GM13977 (cell line): Measurements from ENCODE around the gene CD27.

Experiments used
- DNase-seq: peaks from one replicate; pipeline ENCODE4 v3.0.0; 2012; ENCODE audit warnings: low spot score
- in situ Hi-C: fragments of 300-500 bp; cut with MboI; formaldehyde crosslinking; loops from one replicate; pipeline ENCODE4 v1.12.0; 2022; ENCODE audit warnings: low sequenced_read_pairs, low pct_unique_long_range_greater_than_20kb, mixed read lengths, inconsistent platforms; ENCODE audit not compliant: unreplicated experiment
- TF ChIP-seq, protein P1 (sequence below): IDR thresholded peaks from 2 replicates; pipeline ENCODE4 v1.5.1; 2012; ENCODE audit warnings: mild to moderate bottlenecking, control low read depth; ENCODE audit not compliant: insufficient read depth; ENCODE audit errors: extremely low read depth, missing control alignments

CD27 gene

DNA sequence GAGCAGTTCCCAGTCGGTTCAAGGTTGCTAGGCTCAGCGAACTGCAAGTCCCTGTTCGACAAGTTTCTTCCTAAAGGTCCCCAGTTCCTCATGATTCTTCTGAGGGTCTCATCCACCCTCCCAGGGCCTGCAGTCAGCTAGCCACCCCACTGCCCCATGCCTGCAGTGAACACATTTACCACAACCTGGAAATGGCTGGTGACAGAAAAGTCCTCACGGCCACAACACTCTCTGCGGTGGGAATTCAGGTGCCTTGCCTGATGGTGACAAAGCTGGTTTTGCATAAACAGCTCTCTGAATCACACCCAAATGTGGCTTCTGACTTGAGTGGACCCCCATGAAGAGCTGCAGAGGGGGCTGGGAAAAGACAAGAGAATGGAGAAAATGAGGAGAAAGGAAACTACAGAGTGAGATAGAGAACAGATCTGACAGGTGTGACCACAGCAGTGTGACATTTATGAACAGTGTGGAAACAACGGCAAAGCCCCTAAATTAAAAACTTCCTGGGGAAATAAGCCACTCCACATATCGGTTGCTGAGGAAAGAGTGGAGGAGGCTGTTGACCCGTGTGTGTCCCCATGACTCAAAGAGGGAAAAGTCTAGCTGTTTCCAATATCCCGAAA lies 1.3 kb upstream of the CD27 start:
- TF ChIP-seq, protein P1, sequence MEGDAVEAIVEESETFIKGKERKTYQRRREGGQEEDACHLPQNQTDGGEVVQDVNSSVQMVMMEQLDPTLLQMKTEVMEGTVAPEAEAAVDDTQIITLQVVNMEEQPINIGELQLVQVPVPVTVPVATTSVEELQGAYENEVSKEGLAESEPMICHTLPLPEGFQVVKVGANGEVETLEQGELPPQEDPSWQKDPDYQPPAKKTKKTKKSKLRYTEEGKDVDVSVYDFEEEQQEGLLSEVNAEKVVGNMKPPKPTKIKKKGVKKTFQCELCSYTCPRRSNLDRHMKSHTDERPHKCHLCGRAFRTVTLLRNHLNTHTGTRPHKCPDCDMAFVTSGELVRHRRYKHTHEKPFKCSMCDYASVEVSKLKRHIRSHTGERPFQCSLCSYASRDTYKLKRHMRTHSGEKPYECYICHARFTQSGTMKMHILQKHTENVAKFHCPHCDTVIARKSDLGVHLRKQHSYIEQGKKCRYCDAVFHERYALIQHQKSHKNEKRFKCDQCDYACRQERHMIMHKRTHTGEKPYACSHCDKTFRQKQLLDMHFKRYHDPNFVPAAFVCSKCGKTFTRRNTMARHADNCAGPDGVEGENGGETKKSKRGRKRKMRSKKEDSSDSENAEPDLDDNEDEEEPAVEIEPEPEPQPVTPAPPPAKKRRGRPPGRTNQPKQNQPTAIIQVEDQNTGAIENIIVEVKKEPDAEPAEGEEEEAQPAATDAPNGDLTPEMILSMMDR: no peak
- in situ Hi-C loops: no loop called here
- no peak for DNase-seq

DNA sequence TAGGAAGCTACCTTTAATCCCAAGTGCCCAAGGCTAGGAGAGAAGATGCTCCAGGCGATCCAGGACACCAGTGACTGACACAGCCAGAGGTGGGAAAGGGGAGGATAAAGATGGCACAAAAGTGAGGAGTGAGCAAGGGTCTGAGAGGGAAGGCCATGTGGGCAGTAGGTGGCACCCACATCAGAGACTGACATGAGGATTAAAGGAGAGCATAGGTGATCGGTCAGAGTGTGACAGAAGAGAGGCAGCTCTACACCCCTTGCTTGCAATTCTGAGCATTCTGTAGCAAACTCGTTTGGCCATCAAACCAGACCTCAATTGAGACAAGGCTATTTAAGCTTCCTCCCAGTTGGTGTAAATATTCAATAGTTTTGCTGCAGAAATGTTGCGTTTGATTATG lies 724 bp upstream of the CD27 start:
- no peak for DNase-seq
- in situ Hi-C loops: no loop called here
- TF ChIP-seq, protein P1: no peak

DNA sequence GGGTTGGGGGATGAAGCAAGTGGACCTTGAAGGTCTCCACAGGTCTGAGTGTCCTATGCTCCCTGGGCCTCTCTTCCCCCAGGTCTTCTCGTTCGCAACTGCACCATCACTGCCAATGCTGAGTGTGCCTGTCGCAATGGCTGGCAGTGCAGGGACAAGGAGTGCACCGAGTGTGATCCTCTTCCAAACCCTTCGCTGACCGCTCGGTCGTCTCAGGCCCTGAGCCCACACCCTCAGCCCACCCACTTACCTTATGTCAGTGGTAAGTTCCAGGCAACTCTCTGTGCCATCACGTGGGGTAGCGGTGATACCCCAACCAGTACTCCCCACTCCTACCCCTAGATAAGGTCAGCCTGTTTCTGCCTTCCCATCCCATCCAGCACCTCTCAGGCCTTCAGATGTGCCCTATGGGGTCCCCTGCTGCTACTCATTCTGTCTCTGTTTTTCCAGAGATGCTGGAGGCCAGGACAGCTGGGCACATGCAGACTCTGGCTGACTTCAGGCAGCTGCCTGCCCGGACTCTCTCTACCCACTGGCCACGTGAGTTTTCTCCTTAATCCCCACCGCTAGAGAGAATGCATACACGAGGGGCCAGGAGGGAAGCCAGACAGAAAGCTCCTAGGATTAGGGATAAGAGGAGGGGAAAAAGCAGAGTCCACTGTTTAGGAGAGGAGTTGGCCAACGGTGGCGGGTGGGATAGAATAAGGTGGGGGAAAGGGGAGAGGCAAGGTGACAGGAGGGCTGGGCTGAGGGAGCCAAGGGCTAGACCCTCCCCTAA lies 5.5 kb downstream of the CD27 start:
- in situ Hi-C loops: no loop called here
- no peak for DNase-seq
- TF ChIP-seq, protein P1: no peak

DNA sequence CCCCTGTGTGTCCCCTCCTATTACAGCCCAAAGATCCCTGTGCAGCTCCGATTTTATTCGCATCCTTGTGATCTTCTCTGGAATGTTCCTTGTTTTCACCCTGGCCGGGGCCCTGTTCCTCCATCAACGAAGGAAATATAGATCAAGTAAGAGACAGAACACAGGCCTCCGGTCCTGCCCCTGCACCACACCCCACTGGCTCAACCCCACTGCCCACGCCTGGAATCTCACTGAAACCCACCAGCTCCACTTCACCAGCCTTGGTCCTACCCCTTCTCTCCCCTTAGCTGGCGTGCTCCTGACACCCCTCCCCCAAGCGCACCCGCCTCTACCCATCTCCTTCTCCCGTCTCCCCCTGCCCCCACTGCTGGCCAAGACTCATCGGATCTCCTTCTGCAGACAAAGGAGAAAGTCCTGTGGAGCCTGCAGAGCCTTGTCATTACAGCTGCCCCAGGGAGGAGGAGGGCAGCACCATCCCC lies 6.2 kb downstream of the CD27 start:
- in situ Hi-C loops: no loop called here
- TF ChIP-seq, protein P1: no peak
- no peak for DNase-seq

DNA sequence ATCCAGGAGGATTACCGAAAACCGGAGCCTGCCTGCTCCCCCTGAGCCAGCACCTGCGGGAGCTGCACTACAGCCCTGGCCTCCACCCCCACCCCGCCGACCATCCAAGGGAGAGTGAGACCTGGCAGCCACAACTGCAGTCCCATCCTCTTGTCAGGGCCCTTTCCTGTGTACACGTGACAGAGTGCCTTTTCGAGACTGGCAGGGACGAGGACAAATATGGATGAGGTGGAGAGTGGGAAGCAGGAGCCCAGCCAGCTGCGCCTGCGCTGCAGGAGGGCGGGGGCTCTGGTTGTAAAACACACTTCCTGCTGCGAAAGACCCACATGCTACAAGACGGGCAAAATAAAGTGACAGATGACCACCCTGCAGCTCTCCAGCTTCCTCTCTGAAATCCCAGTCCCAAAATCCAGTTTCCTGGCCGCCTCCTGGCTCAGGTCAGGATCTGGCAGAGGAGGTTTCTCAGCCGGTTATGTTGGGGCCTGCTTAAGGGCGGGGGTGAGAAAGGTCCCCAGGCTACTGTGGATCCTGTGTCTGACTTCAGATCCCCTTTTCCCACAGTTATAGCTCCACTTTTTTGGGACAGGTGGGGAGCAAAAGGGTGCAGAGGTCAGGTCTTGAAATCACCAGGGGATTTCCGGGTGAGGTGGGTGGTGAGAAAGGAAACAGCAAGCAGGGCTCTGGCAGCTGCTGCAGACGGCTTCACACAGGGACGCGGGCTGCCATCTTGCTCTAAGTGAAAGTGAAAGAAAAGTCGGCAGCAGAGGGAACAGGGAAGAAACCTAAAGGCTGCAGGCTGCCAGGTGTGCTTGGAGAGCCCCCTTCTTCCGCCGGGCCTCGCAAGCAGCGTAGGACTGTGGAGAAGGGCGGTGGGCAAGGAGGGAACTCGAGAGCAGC lies 6.8 kb downstream of the CD27 start, which contains the start of gene TAPBPL:
TSS of gene TAPBPL (plus strand) at position 695 of the 897 bp plus-strand sequence. CDS start 207 bp downstream, outside the sequence.
- TF ChIP-seq, protein P1: peak; percentile 9
- in situ Hi-C loops: no loop called here
- DNase-seq: peak; percentile 79
